Stimulated activated CD8-positive, alpha-beta memory T cell treated with anti-CD3 and anti-CD28 coated beads, Interleukin-2, amount 100 ng/mL, for 48 hours (primary cell): ENCODE results near the gene ANTXR2.

ENCODE experiments used
- DNase-seq, 2 donors: peaks; one replicate each; pipeline ENCODE4 v3.0.0-alpha.2; 2020; ENCODE audit warnings: low read depth in 2 of 2

The ANTXR2 gene

DNA sequence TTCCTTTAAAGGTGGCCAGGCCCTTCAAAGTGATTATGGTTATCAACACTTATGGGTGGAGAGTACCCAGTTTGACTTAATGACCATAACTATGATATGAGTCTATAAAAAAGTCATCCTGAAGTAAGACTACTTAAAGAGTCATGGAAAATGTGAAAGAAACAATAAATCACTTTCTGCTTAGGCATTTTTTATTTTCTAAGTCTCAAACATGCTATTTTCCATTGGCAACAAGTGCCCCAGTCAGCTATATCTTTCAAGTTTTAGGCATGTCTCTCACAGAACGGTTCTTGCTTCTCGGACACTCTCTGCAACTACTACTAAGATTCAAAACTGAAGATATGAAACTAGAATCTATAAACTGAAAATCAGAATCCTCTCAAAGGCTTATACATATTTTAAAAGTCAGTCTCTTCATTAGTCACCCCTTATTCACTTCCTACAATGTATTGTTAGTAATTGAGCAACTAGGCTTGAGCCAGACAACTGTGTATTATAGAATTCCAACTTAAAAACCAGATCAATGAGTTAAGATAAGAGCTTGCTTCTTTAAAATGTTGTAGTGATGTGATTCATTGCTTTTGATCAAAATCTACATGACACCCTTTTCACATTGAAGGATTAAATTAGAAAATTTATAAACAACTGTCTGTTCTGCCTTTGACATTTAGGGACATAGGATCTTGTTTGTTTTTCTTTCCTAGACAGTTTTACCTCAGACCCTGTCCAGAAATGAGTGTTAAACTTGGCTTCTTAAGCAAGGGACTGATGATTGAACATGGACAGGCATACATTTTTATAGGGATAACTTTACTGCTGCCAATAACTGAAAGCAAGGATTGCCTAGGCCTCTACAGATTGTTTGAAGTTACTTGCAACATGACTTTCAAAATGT is 2.9 kb downstream of the ANTXR2 start:
- DNase-seq, result no peak

DNA sequence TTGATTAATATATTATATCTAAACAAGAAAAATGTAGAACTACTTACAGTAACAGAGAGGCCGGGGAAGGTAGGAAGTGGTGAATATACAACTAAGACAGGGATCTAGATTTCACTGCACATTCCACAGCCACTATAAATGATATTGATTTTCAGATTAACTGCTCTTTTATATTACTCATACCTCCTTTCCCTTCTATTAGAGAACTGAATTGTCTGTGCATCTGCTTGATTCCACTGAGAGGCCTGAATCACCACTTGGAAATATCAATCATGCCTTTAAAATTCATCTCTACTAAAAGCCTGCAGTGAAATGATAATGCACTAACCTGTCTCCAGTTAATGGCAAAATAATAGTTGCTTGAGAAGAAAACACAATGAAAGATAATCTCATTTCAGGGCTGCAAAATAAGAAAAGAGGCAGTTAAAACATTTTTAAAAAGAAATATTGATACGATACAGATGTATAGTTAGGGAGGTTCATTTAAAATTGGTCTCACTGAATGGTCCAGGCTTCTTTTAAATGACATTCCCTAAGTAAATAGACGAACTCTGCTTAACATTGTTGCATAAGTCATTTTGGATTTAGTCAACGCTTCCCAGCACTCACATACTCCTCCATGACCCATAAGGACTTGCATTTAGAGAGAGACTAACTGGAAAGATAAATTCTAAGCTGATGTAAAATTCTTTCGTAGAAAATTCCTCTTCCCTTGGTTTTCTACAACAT is 3.8 kb downstream of the ANTXR2 start:
- no peak for DNase-seq

DNA sequence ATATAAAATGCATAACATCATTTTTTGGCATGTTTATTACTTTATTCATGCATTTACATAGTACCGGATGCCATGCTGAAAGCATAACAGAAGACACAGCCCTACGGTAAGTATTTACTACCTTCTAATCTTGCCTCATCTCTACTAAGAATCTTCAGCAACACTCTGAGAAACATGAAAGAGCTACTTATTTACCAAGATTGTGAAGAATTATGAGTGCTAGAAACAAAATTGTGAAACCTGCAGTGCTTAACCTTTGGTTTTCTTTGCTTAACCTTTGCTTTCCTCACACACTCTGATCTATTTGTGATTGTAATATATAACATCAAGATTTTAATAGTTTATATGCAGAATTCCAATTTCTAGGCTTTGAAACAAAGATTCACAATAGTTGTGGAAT is 7.4 kb downstream of the ANTXR2 start:
- DNase-seq, result no peak

DNA sequence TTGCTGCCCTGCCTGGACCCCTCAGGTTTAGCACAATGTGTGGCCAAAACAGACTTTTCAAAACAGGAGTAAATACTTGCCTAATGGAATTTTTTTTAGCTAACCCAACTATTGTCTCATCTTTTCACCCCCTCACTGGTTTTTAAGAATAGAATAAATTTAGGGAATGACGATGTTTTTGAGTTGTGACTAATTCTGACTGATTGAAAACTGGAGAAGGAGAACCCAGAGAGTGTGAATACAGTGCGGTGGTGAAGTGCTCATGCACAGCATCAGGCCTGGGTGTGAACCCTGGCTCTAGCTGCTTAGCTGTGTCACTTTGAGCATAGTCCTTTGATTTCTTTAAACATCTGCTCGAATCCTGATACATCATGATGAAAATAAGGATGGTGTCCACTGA is 10.5 kb downstream of the ANTXR2 start:
- DNase-seq, result no peak

DNA sequence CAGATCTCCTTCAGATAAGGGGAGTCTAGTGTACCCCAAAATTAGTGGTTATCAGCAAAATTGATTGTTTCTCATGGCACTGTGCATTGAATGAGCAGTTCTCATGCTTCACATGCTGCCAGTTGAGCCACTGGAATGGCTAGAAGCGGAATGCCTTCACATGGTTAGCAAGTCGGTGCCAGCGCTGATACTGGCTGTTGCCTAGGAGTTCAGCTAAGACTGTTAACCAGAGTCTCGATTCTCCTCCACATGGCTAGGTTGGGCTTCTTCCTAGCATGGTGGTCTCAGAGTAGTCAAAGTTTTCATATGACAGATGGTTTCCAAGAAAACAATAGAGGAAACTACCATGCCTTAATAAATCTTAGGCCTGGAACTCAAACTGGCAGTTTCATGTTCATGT is 12.2 kb downstream of the ANTXR2 start:
- DNase-seq, result no peak

DNA sequence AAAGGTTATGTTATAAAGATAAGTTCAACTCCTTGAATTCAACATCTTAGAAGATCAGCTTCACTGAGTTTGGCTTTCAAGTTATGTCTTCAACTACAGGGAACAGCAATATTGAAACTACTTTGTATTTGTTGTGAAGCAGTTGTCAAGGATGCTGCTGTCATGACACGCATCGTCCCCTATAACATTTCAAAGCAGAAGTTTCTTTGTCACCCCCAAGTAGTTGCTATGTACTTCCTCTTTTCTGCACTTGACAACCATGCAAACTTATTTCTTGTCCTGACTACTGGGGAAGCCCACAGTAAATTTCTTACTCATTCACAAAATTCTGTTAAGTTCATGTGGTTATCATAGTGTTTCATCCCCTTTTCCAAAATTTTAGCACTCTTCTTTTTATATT is 14.3 kb downstream of the ANTXR2 start:
- DNase-seq, result no peak

DNA sequence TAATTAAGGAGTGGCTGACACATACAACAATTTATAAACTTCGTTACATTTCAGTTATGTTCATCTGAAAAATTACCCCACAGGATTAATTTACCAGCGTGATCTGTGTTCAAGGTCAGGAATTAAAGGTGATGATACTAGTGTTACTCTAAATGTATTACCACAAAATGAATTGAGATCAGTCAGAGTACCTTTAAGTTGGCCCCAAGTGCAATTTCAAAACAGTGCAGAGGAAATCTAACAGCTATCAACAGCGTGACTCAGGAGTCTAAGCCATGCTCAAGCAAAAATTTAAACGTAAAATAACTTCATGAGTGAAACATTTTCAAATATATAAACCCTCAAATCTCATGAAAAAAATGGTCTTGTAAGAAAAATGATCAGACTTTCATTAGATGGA is 18.7 kb downstream of the ANTXR2 start:
- DNase-seq, result no peak

DNA sequence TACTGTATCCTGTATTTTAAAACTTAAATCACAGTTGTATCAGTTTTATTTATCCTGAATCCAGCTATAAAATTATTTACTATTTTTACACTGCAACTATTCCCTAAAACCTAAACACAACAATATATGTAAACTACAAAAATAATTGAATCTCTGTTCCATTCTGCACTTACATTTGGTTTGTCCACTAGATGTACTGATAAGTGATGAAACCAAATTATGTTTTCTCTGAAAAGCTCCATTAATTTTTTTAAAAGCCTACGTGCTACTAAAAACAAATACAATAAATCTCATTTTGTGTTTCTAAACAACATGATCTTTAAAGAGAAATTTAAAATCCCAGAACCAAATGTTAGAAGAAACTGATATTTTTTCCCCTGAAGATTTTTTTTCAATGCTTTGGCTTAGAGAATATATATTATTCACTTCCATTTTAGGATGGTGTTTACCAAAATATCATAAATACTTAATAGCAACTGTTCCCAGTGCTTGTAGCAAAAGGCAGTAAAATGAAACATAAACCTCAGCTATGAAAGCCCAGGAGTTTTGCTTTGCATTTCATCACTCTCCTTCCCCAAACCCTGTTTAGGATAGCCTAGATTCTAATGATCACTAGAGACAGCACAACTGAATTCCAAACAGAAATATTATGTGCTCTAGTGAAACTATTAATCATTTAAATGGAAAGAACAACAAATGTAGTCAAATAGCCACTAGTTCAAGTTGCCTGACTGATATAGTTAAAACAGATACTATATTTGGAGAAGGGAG is 19.7 kb downstream of the ANTXR2 start:
- DNase-seq, result no peak

DNA sequence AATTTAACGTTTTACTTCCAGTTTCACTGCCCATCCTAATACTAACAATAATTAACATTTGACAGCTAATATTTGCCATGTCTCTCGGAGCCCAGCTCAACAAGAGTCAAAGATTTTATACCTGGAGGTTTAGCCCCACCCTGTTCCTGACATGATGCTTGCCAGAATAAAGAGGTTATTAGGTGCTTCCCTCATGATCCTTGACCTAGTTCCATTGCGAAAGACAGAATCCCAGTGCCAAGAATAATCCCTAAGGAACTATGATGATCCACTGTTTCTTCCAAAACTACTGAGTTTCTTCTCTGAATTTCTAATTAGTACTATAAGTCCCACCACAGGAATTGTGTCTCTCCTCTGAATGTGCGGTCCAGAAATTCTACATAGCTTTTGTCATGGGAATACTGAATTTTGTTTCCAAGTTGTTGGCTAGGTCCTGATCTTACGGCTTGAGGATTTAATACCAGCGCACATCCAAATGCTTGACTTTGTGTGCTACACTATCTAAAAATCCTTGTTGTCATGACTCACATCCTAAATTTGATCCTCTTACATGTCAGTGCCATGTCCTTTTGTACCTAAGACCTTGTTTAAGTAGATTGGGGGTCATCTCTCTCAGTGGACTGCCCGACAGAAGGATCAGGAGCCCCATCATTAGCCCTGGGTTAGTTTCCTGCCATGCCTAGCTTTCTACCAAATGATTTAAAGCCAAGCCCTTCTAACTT is 23.1 kb downstream of the ANTXR2 start:
- DNase-seq, result no peak

DNA sequence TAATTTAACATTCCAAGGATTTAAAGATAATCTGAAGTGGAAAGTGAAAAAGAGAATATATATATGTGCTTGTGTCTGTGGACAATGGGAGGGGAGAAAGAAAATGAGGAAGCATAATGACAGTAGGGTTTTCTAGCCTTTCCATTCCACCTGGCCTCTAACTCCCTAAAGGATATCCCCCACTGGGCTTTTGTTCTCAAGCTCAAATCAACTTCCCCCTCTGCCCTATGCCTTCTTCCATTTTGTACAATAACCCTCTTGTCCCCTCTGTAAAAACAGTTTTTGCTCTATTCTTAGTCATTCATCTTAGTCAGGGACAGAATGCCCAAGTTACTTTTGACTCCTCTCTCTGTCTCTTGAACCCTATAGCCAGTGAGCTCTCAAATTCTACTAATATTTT is 23.6 kb downstream of the ANTXR2 start:
- no peak for DNase-seq

DNA sequence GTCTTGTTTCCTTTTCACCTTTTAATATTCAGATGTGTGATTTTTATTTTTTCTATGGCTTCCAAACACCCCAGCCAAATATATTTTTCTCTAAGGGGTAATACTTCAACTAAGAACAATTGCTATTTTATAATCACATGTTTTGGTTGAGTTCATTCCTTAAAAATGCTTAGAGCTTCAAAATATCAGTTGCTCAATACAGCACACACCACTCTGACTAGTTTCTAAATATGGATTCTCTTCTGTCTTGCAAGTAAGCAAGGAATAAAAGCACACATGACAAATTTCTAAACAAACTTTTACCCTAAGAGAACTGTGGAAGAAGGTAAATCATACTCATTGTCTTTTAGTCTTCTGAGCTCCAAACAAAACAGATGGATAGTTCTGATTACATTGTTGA is 27.2 kb downstream of the ANTXR2 start:
- DNase-seq, result no peak

DNA sequence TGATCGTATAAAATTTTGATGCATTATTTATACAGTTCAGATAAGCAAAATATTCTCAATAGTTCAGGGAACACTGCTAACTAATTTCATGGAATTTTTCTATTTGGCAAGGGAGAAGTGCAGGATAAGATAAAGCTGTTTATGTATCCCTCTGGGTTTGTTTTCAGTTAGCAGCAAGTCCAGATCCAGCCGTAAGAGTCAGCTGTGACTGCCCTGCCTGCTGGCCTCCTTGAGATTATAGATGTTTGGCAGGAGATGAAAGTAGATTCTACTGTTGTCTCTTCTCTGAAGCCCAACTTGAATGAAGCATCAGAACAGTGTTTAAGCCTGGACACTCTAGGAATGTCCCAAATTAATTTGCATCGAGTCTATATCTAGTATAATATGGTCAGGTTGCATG is 29.5 kb downstream of the ANTXR2 start:
- DNase-seq, result no peak

DNA sequence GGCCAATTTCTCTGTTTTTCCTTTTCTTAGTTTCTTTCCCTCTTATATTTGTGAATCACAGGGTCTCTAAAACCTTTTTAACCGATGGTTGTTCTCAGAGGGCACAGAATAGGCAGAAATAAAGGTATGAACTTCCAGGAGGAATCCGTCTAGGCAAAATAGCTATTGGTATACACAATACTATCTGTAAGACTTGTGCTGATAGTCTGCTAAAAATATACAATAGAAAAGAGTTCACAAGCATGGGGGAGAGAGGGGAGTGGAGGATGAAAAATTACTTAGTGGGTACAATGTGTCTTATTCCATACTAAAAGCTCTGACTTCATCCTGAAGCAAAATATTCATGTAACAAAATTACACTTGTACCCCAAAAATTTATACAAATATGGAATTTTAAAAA is 30.2 kb downstream of the ANTXR2 start:
- DNase-seq, result no peak

DNA sequence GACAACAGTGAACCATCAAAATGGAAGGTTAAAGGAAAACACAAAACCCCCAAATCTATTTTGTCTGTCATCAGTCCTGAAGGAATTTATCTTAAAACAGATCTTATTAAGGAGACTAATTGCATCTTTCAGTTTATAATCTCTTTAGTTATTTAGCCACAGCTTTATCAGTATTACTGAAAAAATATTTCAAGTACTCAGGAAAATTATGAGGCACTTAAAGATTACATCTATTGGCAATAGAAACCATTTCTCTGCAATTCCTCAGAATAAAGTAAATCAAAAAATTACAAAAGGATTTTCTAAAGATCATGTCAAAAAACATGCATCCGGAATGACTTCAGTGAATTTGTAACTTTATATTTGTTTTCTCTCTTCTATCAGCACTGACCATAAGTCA is 35.2 kb downstream of the ANTXR2 start:
- no peak for DNase-seq

DNA sequence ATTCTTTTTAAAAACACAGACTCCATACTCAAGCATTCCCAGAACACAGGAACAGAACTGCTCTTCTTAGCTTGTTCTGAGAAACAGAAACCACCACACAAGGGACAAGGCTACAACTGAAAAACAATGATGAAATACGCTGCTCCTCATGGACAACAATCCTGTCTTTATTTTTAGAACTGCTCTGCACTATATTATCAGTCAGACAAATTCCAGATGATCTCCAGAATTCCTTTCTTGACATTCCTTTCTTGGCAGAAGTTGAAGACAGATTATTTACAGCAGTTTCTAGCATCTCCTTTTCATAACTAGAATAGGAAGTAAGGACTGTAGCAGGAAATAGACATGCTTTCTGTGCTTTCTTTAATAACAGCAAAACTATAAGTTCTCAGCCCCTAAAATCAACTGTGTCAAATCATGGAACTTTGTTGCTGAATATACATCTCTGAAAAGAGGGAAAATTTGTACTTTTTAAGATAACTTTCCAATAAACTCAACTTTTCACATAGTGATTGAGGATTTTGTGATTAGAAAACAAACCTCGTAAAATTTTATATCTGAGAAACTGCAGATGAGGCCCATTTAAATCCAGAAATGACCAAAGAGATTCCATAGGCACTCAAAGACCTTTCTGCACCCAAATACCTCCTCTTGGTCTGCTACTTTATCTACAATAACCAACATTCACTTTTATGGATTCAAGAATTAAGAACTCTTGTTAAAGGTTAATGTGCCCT is 35.9 kb downstream of the ANTXR2 start:
- no peak for DNase-seq

DNA sequence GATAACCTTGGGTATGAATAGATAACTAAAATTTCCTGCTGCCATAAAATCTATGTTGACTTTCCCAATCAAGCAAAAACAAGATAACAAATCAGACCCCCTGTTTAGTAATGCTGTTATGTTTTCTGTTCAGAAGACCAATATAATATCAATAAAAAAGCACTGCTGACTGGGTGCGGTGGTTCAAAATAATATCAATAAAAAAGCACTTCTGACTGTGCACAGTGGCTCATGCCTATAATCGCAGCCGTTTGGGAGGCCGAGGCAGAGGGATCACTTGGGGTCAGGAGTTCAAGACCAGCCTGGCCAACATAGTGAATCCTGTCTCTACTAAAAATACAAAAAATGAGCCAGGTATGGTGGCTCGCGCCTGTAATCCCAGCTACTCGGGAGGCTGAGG is 36.7 kb downstream of the ANTXR2 start:
- no peak for DNase-seq

DNA sequence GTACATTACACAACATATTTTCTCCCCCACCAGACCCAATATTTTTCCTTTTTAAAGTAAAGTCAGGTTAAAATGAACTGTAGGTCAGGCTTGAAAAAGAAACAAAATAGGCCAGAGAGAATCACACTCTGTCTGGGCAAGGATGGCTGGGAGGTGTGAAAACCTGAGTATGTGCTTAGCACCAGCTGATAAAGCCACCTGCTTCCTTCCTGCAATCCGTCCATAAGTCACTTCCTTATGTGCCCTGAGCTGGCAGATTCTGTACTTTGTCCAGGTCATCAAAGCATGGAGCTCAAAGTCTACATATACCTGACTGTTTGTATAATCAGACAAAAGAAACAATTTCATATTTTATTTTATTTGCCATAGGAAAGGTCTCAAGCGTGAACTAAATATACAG is 37.7 kb downstream of the ANTXR2 start:
- no peak for DNase-seq

DNA sequence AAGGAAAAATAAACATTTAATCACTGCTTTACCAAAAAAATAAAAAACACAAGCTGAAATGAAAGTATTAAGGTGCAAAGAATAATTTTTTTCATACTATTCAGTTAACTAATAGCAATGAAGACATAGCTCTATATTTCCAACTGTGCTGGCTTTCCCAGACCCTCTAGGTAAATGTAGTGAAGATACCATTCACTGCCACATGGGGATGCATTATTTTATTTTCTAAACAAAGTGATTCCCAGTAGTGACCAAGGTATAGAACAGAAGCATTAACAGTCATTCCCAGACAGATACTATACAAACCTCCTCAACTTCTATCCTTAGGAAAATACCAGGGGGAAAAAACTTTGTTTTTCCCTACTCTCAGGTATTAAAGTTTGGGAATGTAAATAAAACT is 39.4 kb downstream of the ANTXR2 start:
- no peak for DNase-seq

DNA sequence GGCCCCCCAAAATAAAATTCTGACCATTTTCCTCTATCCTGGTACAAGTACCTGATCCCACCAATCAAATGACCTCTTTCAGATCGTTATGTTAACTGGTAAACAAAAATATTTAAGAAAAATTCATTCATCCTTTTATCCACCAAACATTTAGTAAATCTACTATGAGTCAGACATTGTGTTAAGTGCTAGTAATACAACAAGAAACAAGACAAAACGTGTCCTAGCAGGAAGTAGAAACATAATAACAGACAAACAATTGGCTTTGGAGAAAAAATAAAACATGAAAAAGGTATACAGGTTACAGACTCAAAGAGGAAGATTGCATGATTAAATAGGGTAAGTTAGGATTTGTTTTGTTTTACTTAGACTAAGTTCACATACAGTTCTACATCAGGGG is 43.7 kb downstream of the ANTXR2 start:
- no peak for DNase-seq

DNA sequence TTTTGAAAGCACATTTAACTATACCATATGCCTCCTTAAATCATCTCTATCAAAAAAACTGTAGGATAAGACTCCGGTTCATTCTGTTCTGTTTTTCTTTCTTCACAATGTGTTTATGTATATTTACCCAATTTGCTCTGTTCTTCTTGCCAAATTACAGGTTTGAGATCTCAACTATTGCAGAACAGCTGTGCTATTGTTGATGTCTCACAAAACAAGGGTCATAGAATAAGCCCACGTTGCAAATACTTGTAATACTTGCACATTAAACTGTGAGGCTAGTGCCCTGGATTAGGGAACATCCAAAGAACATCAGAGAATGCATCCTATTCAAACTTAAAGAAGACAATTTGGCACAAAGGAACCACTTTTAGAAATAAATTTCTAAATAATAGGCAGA is 45.4 kb downstream of the ANTXR2 start:
- no peak for DNase-seq

DNA sequence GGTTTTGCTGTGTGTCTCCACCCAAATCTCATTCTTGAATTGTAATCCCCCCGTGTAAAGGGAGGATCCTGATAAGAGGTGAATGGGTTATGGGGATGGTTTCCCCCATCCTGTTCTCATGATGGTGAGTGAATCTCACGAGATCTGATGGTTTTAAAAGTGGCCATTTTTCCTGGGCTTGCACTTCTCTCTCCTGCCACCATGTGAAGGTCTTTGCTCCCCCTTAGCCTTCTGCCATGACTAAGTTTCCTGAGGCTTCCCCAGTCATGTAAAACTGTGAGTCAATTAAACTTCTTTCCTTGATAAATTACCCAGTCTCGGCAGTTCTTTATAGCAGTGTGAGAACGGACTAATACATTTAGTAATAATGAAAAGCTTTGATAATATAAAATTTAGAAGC is 46.9 kb downstream of the ANTXR2 start:
- DNase-seq, result no peak
